A549 treated with AZD9567 at 1 μM for 4 hours (cell line): ENCODE results near the gene ARSJ. TPM values are rescaled to one million over a fixed set of nuclear protein-coding genes. Genes with fewer than 3 reads are reported as not detected.

Experiments used
- total RNA-seq: library from RNA; stranded (reverse); fragments of 200-300 nt; extraction: Qiagen RNA extraction; gene quantifications from 5 replicates; pipeline ENCODE4 v1.2.3, GENCODE V29; 2022; ENCODE audit not compliant: insufficient read depth

ARSJ gene
- 3.0 to 4.1 TPM (median 3.8 TPM) in 5 replicates for total RNA-seq

GRCh38 chr4:113979148-113979904 is at the start of gene ARSJ:
TSS of gene ARSJ (minus strand) at chr4:113979647. CDS start at chr4:113978834, 813 bp downstream.

Other genes with a start within 250 kb of the ARSJ start
- 11.9 to 19.1 TPM (median 13.5 TPM) in 5 replicates for gene CAMK2D, start 217.9 kb downstream of the ARSJ start, total RNA-seq